Smooth muscle cell (in vitro differentiated cells): Measurements from ENCODE around the gene TPGS1. TPM values are rescaled to one million over a fixed set of nuclear protein-coding genes. Genes with fewer than 3 reads are reported as not detected.

Source experiments
- DNase-seq: peaks from one replicate; lab custom pipeline; 2025; ENCODE audit not compliant: unreplicated experiment; lab: John Stamatoyannopoulos, UW
- H2AFZ ChIP-seq: fragments of 200-600 bp; sonication (generic); 2 replicates; pipeline ENCODE4 v1.6.0; 2016; ENCODE audit warnings: antibody characterized with exemption, low read depth, mild to moderate bottlenecking
- H3F3A ChIP-seq: fragments of 200-600 bp; sonication (generic); 2 replicates; pipeline ENCODE4 v1.6.0; 2017; ENCODE audit warnings: antibody characterized with exemption, low read depth
- H3K27ac ChIP-seq: fragments of 200-600 bp; sonication (generic); 2 replicates; pipeline ENCODE4 v1.5.1; 2016; ENCODE audit warnings: low read depth, mild to moderate bottlenecking
- H3K27me3 ChIP-seq: fragments of 200-600 bp; sonication (generic); 2 replicates; pipeline ENCODE4 v1.6.1; 2016; ENCODE audit warnings: low read depth, mild to moderate bottlenecking
- H3K36me3 ChIP-seq: fragments of 200-600 bp; sonication (generic); 2 replicates; pipeline ENCODE4 v1.5.1; 2016; ENCODE audit warnings: low read depth
- H3K4me1 ChIP-seq: fragments of 200-600 bp; sonication (generic); 2 replicates; pipeline ENCODE4 v1.5.1; 2016; ENCODE audit warnings: low read depth
- H3K4me2 ChIP-seq: fragments of 200-600 bp; sonication (generic); 2 replicates; pipeline ENCODE4 v1.6.0; 2016; ENCODE audit warnings: mild to moderate bottlenecking
- H3K4me3 ChIP-seq: fragments of 200-600 bp; sonication (generic); 2 replicates; pipeline ENCODE4 v1.5.1; 2016; ENCODE audit warnings: mild to moderate bottlenecking
- H3K79me2 ChIP-seq: fragments of 200-600 bp; sonication (generic); 2 replicates; pipeline ENCODE4 v1.6.0; 2016; ENCODE audit warnings: low read depth, mild to moderate bottlenecking
- H3K9ac ChIP-seq: fragments of 200-600 bp; sonication (generic); 2 replicates; pipeline ENCODE4 v1.6.0; 2016; ENCODE audit warnings: low read depth
- H3K9me3 ChIP-seq: fragments of 200-600 bp; sonication (generic); replicated peaks from 2 replicates; pipeline ENCODE4 v1.5.1; 2016; ENCODE audit warnings: low read depth
- H4K20me1 ChIP-seq: fragments of 200-600 bp; sonication (generic); 2 replicates; pipeline ENCODE4 v1.6.0; 2016; ENCODE audit warnings: low read depth
- CTCF ChIP-seq: fragments of 200-600 bp; sonication (generic); IDR thresholded peaks from 2 replicates; pipeline ENCODE4 v1.5.1; 2017; ENCODE audit warnings: borderline replicate concordance, mild to moderate bottlenecking, antibody characterized with exemption; ENCODE audit not compliant: insufficient read depth, poor library complexity, severe bottlenecking
- WGBS: methylation state at CpG from one replicate; pipeline ENCODE4 v1.1.7; 2016; ENCODE audit warnings: low lambda C conversion rate; 5-methylcytosine and 5-hydroxymethylcytosine counted together
- polyA plus RNA-seq: library from polyadenylated mRNA; unstranded; fragments of >200 nt; fragmentation: Nextera tagmentation; extraction: Ambion mirVana; gene quantifications from 2 replicates; pipeline ENCODE4 v1.2.1, GENCODE V29; 2016
- total RNA-seq: library from RNA; depleted of rRNA; stranded (reverse); fragments of >200 nt; gene quantifications from 2 replicates; pipeline ENCODE4 v1.2.3, GENCODE V29; 2014

Gene TPGS1
- total and polyA plus RNA-seq, 2 experiments from 2014 or later = 20.5 to 51.3 TPM

- no peak for DNase-seq
- H2AFZ ChIP-seq = no peak overlapping the region
- no peaks in the 10 kb centered on the region for H3K27me3 ChIP-seq
- H3K9me3 ChIP-seq = no peaks in the 10 kb centered on the region
- H3K79me2 ChIP-seq = no peaks in the 10 kb centered on the region
- H3K4me3 ChIP-seq = no peak overlapping the region
- TF ChIP-seq CTCF = no peak
- WGBS = 55% methylated on average over 20 of the region's 20 CpGs
- peaks cover 11% of the 10 kb centered on the region for H3K4me1 ChIP-seq
- H3K27ac ChIP-seq = no peak overlapping the region
- no peaks in the 10 kb centered on the region for H3K36me3 ChIP-seq
- H4K20me1 ChIP-seq = no peaks in the 10 kb centered on the region
- H3K9ac ChIP-seq = no peak overlapping the region
- no peak overlapping the region for H3K4me2 ChIP-seq
- peaks cover 7% of the 10 kb centered on the region for H3F3A ChIP-seq
These were observed 24.9 kb upstream of the TPGS1 start for GRCh38 chr19:482186-483041.

GRCh38 chr19:483332-484072 lies 23.8 kb upstream of the TPGS1 start:
- Histone ChIP-seq H3K4me1 (peaks cover 11% of the 10 kb centered on the region), H2AFZ (no peak overlapping the region), H3K27me3 (no peaks in the 10 kb centered on the region), H3K9ac (no peak overlapping the region), H3K27ac (no peak overlapping the region), H3K79me2 (no peaks in the 10 kb centered on the region), H3F3A (peaks cover 10% of the 10 kb centered on the region), H3K9me3 (no peaks in the 10 kb centered on the region), H3K36me3 (no peaks in the 10 kb centered on the region), H3K4me3 (no peak overlapping the region), H4K20me1 (no peaks in the 10 kb centered on the region), H3K4me2 (no peak overlapping the region)
- no peak for TF ChIP-seq CTCF
- DNase-seq = no peak
- 81% methylated on average over 17 of the region's 21 CpGs for WGBS

GRCh38 chr19:484494-484893 lies 22.8 kb upstream of the TPGS1 start:
- Histone ChIP-seq H2AFZ (no peak overlapping the region), H3K36me3 (no peaks in the 10 kb centered on the region), H3K4me1 (peaks cover 11% of the 10 kb centered on the region), H3F3A (peaks cover 10% of the 10 kb centered on the region), H4K20me1 (no peaks in the 10 kb centered on the region), H3K4me3 (no peak overlapping the region), H3K9ac (no peak overlapping the region), H3K27ac (no peak overlapping the region), H3K4me2 (no peak overlapping the region), H3K27me3 (no peaks in the 10 kb centered on the region), H3K79me2 (no peaks in the 10 kb centered on the region), H3K9me3 (no peaks in the 10 kb centered on the region)
- no peak for TF ChIP-seq CTCF
- 81% methylated on average over 7 of the region's 15 CpGs for WGBS
- no peak for DNase-seq
